K562 (cell line): ENCODE results near the gene PLAC8. TPM values are rescaled to one million over a fixed set of nuclear protein-coding genes. Genes with fewer than 3 reads are reported as not detected.
A peak's percentile ranks its signal among the peaks of the same experiment; 100 is the strongest.

ENCODE experiments used
- ATAC-seq: fragments of 200-7000 bp; cut with Tn5 transposase; 3 replicates; pipeline ENCODE4 v1.9.1; 2020; ENCODE audit warnings: moderate library complexity
- BruUV-seq: library from RNA; stranded (reverse); fragments of 400-500 nt; replicated peaks from 2 replicates; lab custom pipeline; 2021; lab: Mats Ljungman, UMichigan
- CTCF ChIA-PET: fragments of 300-600 bp; formaldehyde crosslinking; extraction: SDS; loops from one replicate; lab custom pipeline; 2021; ENCODE audit warnings: low intra/inter-chr PET ratio; lab: Yijun Ruan, JAX
- POLR2A ChIA-PET: fragments of 300-600, 350-650 bp; sonication (Branson Sonifier 250); formaldehyde crosslinking; extraction: SDS; loops from one replicate; lab custom pipeline; 2021; ENCODE audit warnings: antibody characterized with exemption, inconsistent platforms; lab: Yijun Ruan, JAX
- DNase-seq, 4 experiments: peaks; one replicate each; pipeline versions ENCODE4 v3.0.0 to v3.0.0-alpha.2; 2011 to 2018; ENCODE audit warnings: low spot score in 3 of 4, mixed read lengths in 3 of 4; ENCODE audit errors: extremely low read depth in 1 of 4
- FAIRE-seq: peaks from 2 replicates; lab custom pipeline; 2011; peaks lifted over from hg19 to GRCh38; lab: Jason Lieb, UNC
- H2AFZ ChIP-seq: 2 replicates; pipeline ENCODE4 v1.6.0; 2011; ENCODE audit warnings: low read depth, low read length, control low read depth, inconsistent platforms
- H3K27ac ChIP-seq: fragments of 200-600 bp; 3 replicates; pipeline ENCODE4 v1.8.0; 2011; ENCODE audit warnings: low read depth, mild to moderate bottlenecking, control low read depth, inconsistent platforms, low read length, moderate library complexity, mixed read lengths; ENCODE audit errors: extremely low read depth
- H3K27me3 ChIP-seq, 2 experiments: fragments of 300-600 bp in 1 of 2; 2 replicates in 1 of 2; 3 replicates in 1 of 2; pipeline versions ENCODE4 v1.6.0 to v1.8.0; 2011; ENCODE audit warnings: inconsistent platforms in 2 of 2, low read length in 2 of 2, mild to moderate bottlenecking in 1 of 2, mixed read lengths in 1 of 2, moderate library complexity in 1 of 2; ENCODE audit not compliant: control insufficient read depth in 2 of 2, insufficient read depth in 2 of 2
- H3K36me3 ChIP-seq: fragments of 300-600 bp; 3 replicates; pipeline ENCODE4 v1.8.0; 2011; ENCODE audit warnings: mild to moderate bottlenecking, low read length, inconsistent platforms; ENCODE audit not compliant: control insufficient read depth, insufficient read depth
- H3K4me1 ChIP-seq, 2 experiments: fragments of 200-600 bp in 1 of 2; replicated peaks in 1 of 2; 2 replicates in 1 of 2; 3 replicates in 1 of 2; pipeline versions ENCODE4 v1.5.1 to v1.8.0; 2011; ENCODE audit warnings: inconsistent platforms in 2 of 2, low read length in 2 of 2, mild to moderate bottlenecking in 1 of 2, mixed read lengths in 1 of 2, moderate library complexity in 1 of 2; ENCODE audit not compliant: control insufficient read depth in 2 of 2, insufficient read depth in 2 of 2
- H3K4me2 ChIP-seq: 2 replicates; pipeline ENCODE4 v1.6.1; 2011; ENCODE audit warnings: low read length, control low read depth, inconsistent platforms, mixed read lengths; ENCODE audit not compliant: insufficient read depth
- H3K4me3 ChIP-seq: fragments of 200-600 bp; sonication (generic), shearing (Covaris generic); 2 replicates; pipeline ENCODE4 v1.5.1; 2016; ENCODE audit warnings: control low read depth, inconsistent platforms
- H3K79me2 ChIP-seq: fragments of 200-600 bp; 3 replicates; pipeline ENCODE4 v1.8.0; 2011; ENCODE audit warnings: low read length, inconsistent platforms; ENCODE audit not compliant: control insufficient read depth, insufficient read depth
- H3K9ac ChIP-seq, 2 experiments: 2 replicates each; pipeline versions ENCODE4 v1.6.0 to v1.6.1; 2011; ENCODE audit warnings: low read depth in 2 of 2, low read length in 2 of 2, control low read depth in 1 of 2, inconsistent platforms in 1 of 2, mild to moderate bottlenecking in 1 of 2, mixed read lengths in 1 of 2; ENCODE audit not compliant: insufficient read depth in 1 of 2
- H3K9me1 ChIP-seq: one replicate; pipeline ENCODE4 v1.6.0; 2011; ENCODE audit warnings: inconsistent platforms, mild to moderate bottlenecking, low read length, moderate library complexity; ENCODE audit not compliant: control insufficient read depth, insufficient read depth
- H3K9me3 ChIP-seq: replicated peaks from 2 replicates; pipeline ENCODE4 v1.5.1; 2011; ENCODE audit warnings: low read depth, low read length, inconsistent platforms; ENCODE audit not compliant: control insufficient read depth, insufficient read depth
- H4K20me1 ChIP-seq: replicated peaks from 2 replicates; pipeline ENCODE4 v1.6.1; 2011; ENCODE audit warnings: low read length, inconsistent platforms, mixed read lengths; ENCODE audit not compliant: control insufficient read depth, insufficient read depth
- SMARCE1 ChIP-seq: fragments of 450-650 bp; IDR thresholded peaks from 2 replicates; pipeline ENCODE4 v1.7.1; 2016; ENCODE audit warnings: mild to moderate bottlenecking
- SPI1 ChIP-seq: IDR thresholded peaks from 2 replicates; pipeline ENCODE4 v1.6.1; 2011; ENCODE audit warnings: low read depth, low read length, control low read depth, borderline replicate concordance
- ZNF384 ChIP-seq: IDR thresholded peaks from 2 replicates; pipeline ENCODE4 v1.6.1; 2012; ENCODE audit warnings: low read depth, low read length, improper control_type of control experiment
- ZNF436 ChIP-seq: fragments of 250-450, 450-650 bp; sonication (Bioruptor Pico); formaldehyde crosslinking; IDR thresholded peaks from 2 replicates; pipeline ENCODE4 v1.7.0; 2020; ENCODE audit warnings: mild to moderate bottlenecking
- WGBS: fragments of 100-300 bp; shearing (Covaris generic); methylation state at CpG from one replicate; pipeline ENCODE4 v1.1.6; 2016; ENCODE audit warnings: low coverage, mixed read lengths; ENCODE audit not compliant: insufficient coverage; ENCODE audit errors: missing lambda C conversion rate; 5-methylcytosine and 5-hydroxymethylcytosine counted together
- in situ Hi-C: fragments of 300-500 bp; cut with MboI; formaldehyde crosslinking; loops from 4 replicates; pipeline ENCODE4 v1.15.0; 2018; ENCODE audit warnings: inconsistent platforms, mixed read lengths
- intact Hi-C: fragments of 100-400 bp; cut with micrococcal nuclease; formaldehyde crosslinking; loops from 2 replicates; pipeline ENCODE4 v1.14.2; 2022
- polyA plus RNA-seq, 8 experiments: library from polyadenylated mRNA; depleted of rRNA in 4 of 8; stranded (reverse) in 5 of 8; unstranded in 3 of 8; fragments of >200 nt; fragmentation: Nextera tagmentation in 2 of 8; fragmentation: Illumina TruSeq in 1 of 8; extraction: Ambion mirVana in 2 of 8; extraction: Trizol in 1 of 8; gene quantifications; 2 replicates each; pipeline versions ENCODE4 v1.2.1 to v1.2.3, GENCODE V29; 2011 to 2014; ENCODE audit warnings: inconsistent platforms in 1 of 8, missing spikeins in 1 of 8
- total RNA-seq, 7 experiments: library from RNA; depleted of rRNA in 6 of 7; stranded (reverse); fragments of >200 nt in 6 of 7; fragmentation: Illumina TruSeq in 2 of 7; extraction: Trizol in 2 of 7; gene quantifications; 2 replicates each; pipeline versions ENCODE4 v1.2.1 to v1.2.3, GENCODE V29; 2011 to 2021; ENCODE audit warnings: low replicate concordance in 1 of 7

PLAC8 gene
- total and polyA plus RNA-seq, 9 of the 15 experiments (the other 6 are each of a cell fraction or from before 2014, with no cell fraction given) = 0.27 to 0.51 TPM; not detected in 7

DNA sequence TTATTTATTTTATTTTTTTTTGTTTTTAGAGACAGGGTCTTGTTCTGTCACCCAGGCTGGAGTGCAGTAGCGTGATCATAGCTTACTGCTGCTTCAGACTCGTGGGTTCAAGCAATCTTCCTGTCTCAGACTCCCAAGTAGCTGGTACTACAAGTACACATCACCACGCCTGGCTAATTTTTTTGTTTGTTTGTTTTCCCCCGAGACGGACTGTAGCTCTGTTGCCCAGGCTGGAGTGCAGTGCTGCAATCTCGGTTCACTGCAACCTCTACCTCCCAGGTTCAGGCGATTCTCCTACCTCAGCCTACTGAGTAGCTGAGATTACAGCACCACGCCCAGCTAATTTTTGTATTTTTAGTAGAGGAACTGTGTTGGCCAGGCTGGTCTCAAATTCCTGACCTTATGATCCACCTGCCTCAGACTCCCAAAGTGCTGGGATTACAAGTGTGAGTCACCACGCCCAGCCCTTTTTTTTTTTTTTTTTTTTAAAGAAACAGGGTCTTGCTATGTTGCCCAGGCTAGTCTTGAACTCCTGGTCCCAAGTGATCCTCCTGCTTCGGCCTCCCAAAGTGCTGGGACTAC, 47.4 kb downstream of the PLAC8 start:
- 83% methylated on average over 9 of the region's 10 CpGs for WGBS
- Histone ChIP-seq H3K27me3 (no peaks in the 10 kb centered on the region), H3K36me3 (peaks cover 70% of the 10 kb centered on the region; the same call in 2 of the 3 replicates), H3K79me2 (no peaks in the 10 kb centered on the region), H3K9me3 (no peaks in the 10 kb centered on the region), H3K4me1 (no peaks in the 10 kb centered on the region), H3K4me3 (no peak overlapping the region), H2AFZ (no peak overlapping the region), H3K4me2 (no peak overlapping the region), H4K20me1 (no peaks in the 10 kb centered on the region), H3K9me1 (no peaks in the 10 kb centered on the region), H3K27ac (no peak overlapping the region), H3K9ac (no peak overlapping the region)
- POLR2A ChIA-PET = interaction anchor here (0.7 kb wide), 1 partner anchor 11 kb away, joined by 3 read pairs; no protein-coding TSS in a partner anchor
- no peak for ATAC-seq
- CTCF ChIA-PET = no interaction called here
- DNase-seq = no peak
- no peak for FAIRE-seq
- in situ Hi-C loops (no loop called here), intact Hi-C loops (no loop called here)
- BruUV-seq = no TSS peak
- TF ChIP-seq SMARCE1 (no peak), ZNF384 (peak; percentile 41)

DNA sequence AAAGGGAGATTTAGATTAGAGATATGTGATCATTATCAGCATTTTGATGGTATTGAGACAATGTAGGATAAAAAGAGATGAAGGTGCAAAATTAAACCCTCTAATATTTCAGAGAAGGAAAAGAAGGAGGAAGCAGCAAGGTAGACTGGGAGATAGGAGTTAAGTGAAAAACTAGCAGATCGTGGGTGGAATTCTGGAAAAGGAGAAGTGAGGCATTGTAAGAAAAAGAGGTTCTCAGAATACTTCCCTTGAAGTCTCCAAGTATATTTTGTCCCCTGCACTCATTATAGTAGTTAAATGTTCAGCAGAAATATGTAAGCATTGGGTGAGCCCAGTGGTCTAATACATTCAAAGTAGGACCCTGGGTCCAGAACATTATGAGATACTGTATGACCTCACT, 49.3 kb downstream of the PLAC8 start:
- no peak for TF ChIP-seq ZNF436
- peak; percentile 35; the same call in 1 of the 2 replicates for TF ChIP-seq SPI1

More for the DNA sequence above, 49.3 kb downstream of the PLAC8 start:
- WGBS = 87% methylated on average over 1 of the region's 1 CpG
- no peak overlapping the region for H3K27ac ChIP-seq
- H3K9me1 ChIP-seq = no peaks in the 10 kb centered on the region
- no peak overlapping the region for H3K9ac ChIP-seq
- intact Hi-C loops = no loop called here
- no peaks in the 10 kb centered on the region for H3K27me3 ChIP-seq
- H3K79me2 ChIP-seq = no peaks in the 10 kb centered on the region
- peaks cover 77% of the 10 kb centered on the region; the same call in 2 of the 3 replicates for H3K36me3 ChIP-seq
- POLR2A ChIA-PET = interaction anchor here (0.7 to 1.4 kb wide), 2 partner anchors 30 to 966 kb away, joined by 3 to 4 read pairs; partner anchors contain the start of gene COPS4
- CTCF ChIA-PET = no interaction called here
- BruUV-seq = no TSS peak
- no peaks in the 10 kb centered on the region for H3K4me1 ChIP-seq
- H3K4me2 ChIP-seq = no peak overlapping the region
- no peak overlapping the region for H2AFZ ChIP-seq
- in situ Hi-C loops = no loop called here
- H4K20me1 ChIP-seq = no peaks in the 10 kb centered on the region
- H3K9me3 ChIP-seq = no peaks in the 10 kb centered on the region
- DNase-seq = no peak
- no peak overlapping the region for H3K4me3 ChIP-seq
- ATAC-seq = no peak
- FAIRE-seq = no peak
